PC-9 (cell line): ENCODE data around the gene TSHZ2. TPM values are rescaled to one million over a fixed set of nuclear protein-coding genes. Genes with fewer than 3 reads are reported as not detected.
"Not testable (repeated sequence)": the region's sequence is repeated elsewhere in the genome, so short reads cannot be mapped to it uniquely, and the experiment has no call there.

Source experiments
- BruUV-seq: library from RNA; stranded (reverse); fragments of 400-500 nt; replicated peaks from 2 replicates; lab custom pipeline; 2021; lab: Mats Ljungman, UMichigan
- CTCF ChIA-PET: fragments of 300-600 bp; sonication (Branson Sonifier 250); formaldehyde crosslinking; loops from one replicate; lab custom pipeline; 2022; ENCODE audit warnings: antibody characterized with exemption; lab: Charles Lee
- POLR2A ChIA-PET: fragments of 300-600 bp; sonication (Branson Sonifier 250); formaldehyde crosslinking; loops from one replicate; lab custom pipeline; 2022; ENCODE audit warnings: antibody characterized with exemption; ENCODE audit not compliant: unreplicated experiment; lab: Charles Lee
- DNase-seq, 2 experiments: peaks; one replicate each; pipeline versions ENCODE4 v3.0.0 to v3.0.0-alpha.2; 2015 to 2022; ENCODE audit warnings: mixed read lengths in 1 of 2
- H2AFZ ChIP-seq: fragments of 200-600 bp; sonication (generic); 2 replicates; pipeline ENCODE4 v1.8.1; 2017; ENCODE audit warnings: antibody characterized with exemption
- H3F3A ChIP-seq: fragments of 200-600 bp; sonication (generic); 2 replicates; pipeline ENCODE4 v1.8.1; 2017; ENCODE audit warnings: antibody characterized with exemption, mild to moderate bottlenecking, low read depth; ENCODE audit not compliant: insufficient read depth
- H3K27ac ChIP-seq: fragments of 200-600 bp; sonication (generic); 2 replicates; pipeline ENCODE4 v1.6.1; 2016; ENCODE audit warnings: mixed run types
- H3K27me3 ChIP-seq: fragments of 200-600 bp; sonication (generic); 2 replicates; pipeline ENCODE4 v1.6.1; 2016; ENCODE audit warnings: low read depth, mixed run types; ENCODE audit not compliant: insufficient read depth
- H3K36me3 ChIP-seq: fragments of 200-600 bp; sonication (generic); 2 replicates; pipeline ENCODE4 v1.6.1; 2016; ENCODE audit warnings: low read depth, mixed run types
- H3K4me1 ChIP-seq: fragments of 200-600 bp; sonication (generic); replicated peaks from 2 replicates; pipeline ENCODE4 v1.6.1; 2016; ENCODE audit warnings: mixed run types; ENCODE audit not compliant: insufficient read depth
- H3K4me2 ChIP-seq: fragments of 200-600 bp; sonication (generic); 2 replicates; pipeline ENCODE4 v1.6.1; 2017; ENCODE audit warnings: mixed run types
- H3K4me3 ChIP-seq: fragments of 200-600 bp; sonication (generic); 2 replicates; pipeline ENCODE4 v1.6.1; 2016; ENCODE audit warnings: mixed run types
- H3K79me2 ChIP-seq: fragments of 200-600 bp; sonication (generic); 2 replicates; pipeline ENCODE4 v1.6.1; 2017; ENCODE audit warnings: low read depth, mixed run types
- H3K9me2 ChIP-seq: fragments of 200-600 bp; sonication (generic); 2 replicates; pipeline ENCODE4 v1.8.1; 2017; ENCODE audit warnings: mild to moderate bottlenecking; ENCODE audit not compliant: insufficient read depth
- H3K9me3 ChIP-seq: fragments of 200-600 bp; sonication (generic); 2 replicates; pipeline ENCODE4 v1.8.1; 2016; ENCODE audit warnings: low read depth; ENCODE audit not compliant: insufficient read depth
- H4K20me1 ChIP-seq: fragments of 200-600 bp; sonication (generic); 2 replicates; pipeline ENCODE4 v1.8.1; 2017; ENCODE audit not compliant: insufficient read depth
- CTCF ChIP-seq: fragments of 200-600 bp; sonication (generic); conservative IDR thresholded peaks from 2 replicates; pipeline ENCODE4 v1.6.1; 2017; ENCODE audit warnings: mixed run types, antibody characterized with exemption, mild to moderate bottlenecking, moderate library complexity
- EZH2 ChIP-seq: fragments of 200-600 bp; sonication (generic); IDR thresholded peaks from 2 replicates; pipeline ENCODE4 v1.8.0; 2017; ENCODE audit warnings: antibody characterized with exemption, low read depth
- intact Hi-C: fragments of 100-400 bp; cut with micrococcal nuclease; formaldehyde crosslinking; loops from one replicate; pipeline ENCODE4 v1.10.0; 2022; ENCODE audit not compliant: unreplicated experiment
- total RNA-seq: library from RNA; stranded (reverse); gene quantifications from 2 replicates; pipeline ENCODE4 v1.2.3, GENCODE V29; 2021

Gene TSHZ2
- total RNA-seq, 1 experiment from 2014 or later, result not detected

- Histone ChIP-seq H3K4me1 (no peaks in the 10 kb centered on the region), H4K20me1 (no peaks in the 10 kb centered on the region; the same call in 1 of the 2 replicates), H3K9me2 (no peaks in the 10 kb centered on the region), H3K79me2 (no peaks in the 10 kb centered on the region), H3K4me2 (no peak overlapping the region), H3K9me3 (no peaks in the 10 kb centered on the region), H3K4me3 (no peak overlapping the region), H3K36me3 (no peaks in the 10 kb centered on the region), H2AFZ (no peak overlapping the region), H3K27ac (no peak overlapping the region), H3K27me3 (peaks cover 97% of the 10 kb centered on the region), H3F3A (no peaks in the 10 kb centered on the region)
- POLR2A ChIA-PET, result no interaction called here
- TF ChIP-seq EZH2, result no peak
- no peak for TF ChIP-seq CTCF
- DNase-seq, result no peak
- CTCF ChIA-PET, result interaction anchor here (0.5 to 0.6 kb wide), 2 partner anchors 100 to 225 kb away, joined by 10 to 15 read pairs; no protein-coding TSS in a partner anchor
- no TSS peak for BruUV-seq
- intact Hi-C loops, result no loop called here
These were observed 393.4 kb downstream of the TSHZ2 start for GRCh38 chr20:53365539-53366075.

DNA sequence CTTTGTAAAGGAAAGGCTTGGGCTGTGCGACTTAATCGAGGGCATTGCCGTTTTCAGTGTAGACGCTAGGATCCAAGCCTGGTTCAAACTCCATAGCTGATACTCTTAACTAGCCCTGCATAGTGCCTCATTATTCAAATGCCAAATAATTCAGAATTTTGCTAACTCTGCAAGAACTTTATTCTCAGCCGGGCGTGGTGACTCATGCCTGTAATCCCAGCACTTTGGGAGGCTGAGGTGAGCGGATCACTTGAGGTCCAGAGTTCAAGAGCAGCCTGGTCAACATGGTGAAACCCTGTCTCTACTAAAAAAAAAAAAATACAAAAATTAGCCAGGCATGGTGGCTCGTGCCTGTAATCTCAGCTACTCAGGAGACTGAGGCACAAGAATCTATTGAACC, 394.8 kb downstream of the TSHZ2 start:
- H3K4me1 ChIP-seq, H3K79me2 ChIP-seq, H4K20me1 ChIP-seq, intact Hi-C loops, BruUV-seq, POLR2A ChIA-PET, H3K27ac ChIP-seq, H3K36me3 ChIP-seq, H3K4me3 ChIP-seq, H2AFZ ChIP-seq, DNase-seq, CTCF ChIA-PET, H3F3A ChIP-seq, H3K9me2 ChIP-seq, H3K9me3 ChIP-seq, H3K4me2 ChIP-seq: not testable (repeated sequence)
- peaks cover 95% of the 10 kb centered on the region for H3K27me3 ChIP-seq

GRCh38 chr20:53369871-53370270, 397.7 kb downstream of the TSHZ2 start:
- H3K79me2 ChIP-seq, result no peaks in the 10 kb centered on the region
- no peak overlapping the region for H3K4me2 ChIP-seq
- no peaks in the 10 kb centered on the region for H3K9me3 ChIP-seq
- BruUV-seq, result no TSS peak
- no peaks in the 10 kb centered on the region for H3K36me3 ChIP-seq
- no peaks in the 10 kb centered on the region for H3K9me2 ChIP-seq
- POLR2A ChIA-PET, result no interaction called here
- H3K27me3 ChIP-seq, result peaks cover 85% of the 10 kb centered on the region
- peaks cover 3% of the 10 kb centered on the region; the same call in 1 of the 2 replicates for H4K20me1 ChIP-seq
- intact Hi-C loops, result no loop called here
- CTCF ChIA-PET, result no interaction called here
- H2AFZ ChIP-seq, result no peak overlapping the region
- no peak overlapping the region for H3K4me3 ChIP-seq
- DNase-seq, result no peak
- H3K4me1 ChIP-seq, result no peaks in the 10 kb centered on the region
- H3K27ac ChIP-seq, result no peak overlapping the region
- TF ChIP-seq EZH2, result no peak
- TF ChIP-seq CTCF, result no peak
- H3F3A ChIP-seq, result no peaks in the 10 kb centered on the region
